ENCODE measurements around the gene NPC1L1. TPM values are rescaled to one million over a fixed set of nuclear protein-coding genes. Genes with fewer than 3 reads are reported as not detected.

Gene NPC1L1
- total RNA-seq, 1 donor from 2014 or later: not detected

GRCh38 chr7:44486693-44487092, 54.4 kb downstream of the NPC1L1 start:
- DNase-seq (no peak), ATAC-seq (peak; percentile 15)
- intact Hi-C loops (cut with micrococcal nuclease): no loop called here

- DNase-seq (no peak), ATAC-seq (no peak)
- intact Hi-C loops (cut with micrococcal nuclease): no loop called here
These were observed 55.1 kb downstream of the NPC1L1 start for GRCh38 chr7:44486001-44486400.

GRCh38 chr7:44484482-44485313, 56.4 kb downstream of the NPC1L1 start:
- DNase-seq (no peak), ATAC-seq (peak; percentile 78)
- intact Hi-C loops (cut with micrococcal nuclease): no loop called here

- no peak for ATAC-seq
- DNase-seq: no peak
- intact Hi-C loops (cut with micrococcal nuclease): no loop called here
These were observed 58.3 kb downstream of the NPC1L1 start for GRCh38 chr7:44482502-44483485.

GRCh38 chr7:44477938-44478337, 63.2 kb downstream of the NPC1L1 start:
- ATAC-seq: no peak
- no peak for DNase-seq
- intact Hi-C loops (cut with micrococcal nuclease): loop anchor here (5.0 kb wide), 1 partner anchor 236 kb away; no protein-coding TSS in a partner anchor

GRCh38 chr7:44477063-44477830, 63.9 kb downstream of the NPC1L1 start:
- ATAC-seq: peak; percentile 88
- peak; percentile 43 for DNase-seq
- intact Hi-C loops (cut with micrococcal nuclease): loop anchor here (5.0 kb wide), 1 partner anchor 235 kb away; no protein-coding TSS in a partner anchor

- ATAC-seq: no peak
- intact Hi-C loops (cut with micrococcal nuclease): loop anchor here (5.0 kb wide), 1 partner anchor 234 kb away; no protein-coding TSS in a partner anchor
- DNase-seq: no peak
These were observed 64.8 kb downstream of the NPC1L1 start for GRCh38 chr7:44476313-44476712.

GRCh38 chr7:44473295-44473694, 67.8 kb downstream of the NPC1L1 start:
- intact Hi-C loops (cut with micrococcal nuclease): no loop called here
- DNase-seq (no peak), ATAC-seq (peak; percentile 23)

GRCh38 chr7:44472843-44473242, 68.3 kb downstream of the NPC1L1 start:
- intact Hi-C loops (cut with micrococcal nuclease): no loop called here
- ATAC-seq: peak; percentile 14
- no peak for DNase-seq

- ATAC-seq: no peak
- intact Hi-C loops (cut with micrococcal nuclease): no loop called here
These were observed 69.3 kb downstream of the NPC1L1 start for GRCh38 chr7:44471850-44472249.

GRCh38 chr7:44471436-44471835, 69.7 kb downstream of the NPC1L1 start:
- DNase-seq (no peak), ATAC-seq (no peak)
- intact Hi-C loops (cut with micrococcal nuclease): no loop called here

More at GRCh38 chr7:44471850-44472249, 69.3 kb downstream of the NPC1L1 start:
- no peak for DNase-seq

GRCh38 chr7:44470628-44471245, 70.4 kb downstream of the NPC1L1 start:
- DNase-seq: no peak
- ATAC-seq: no peak
- intact Hi-C loops (cut with micrococcal nuclease): no loop called here

GRCh38 chr7:44470135-44470479, 71.0 kb downstream of the NPC1L1 start:
- intact Hi-C loops (cut with micrococcal nuclease): no loop called here
- DNase-seq (no peak), ATAC-seq (no peak)

- ATAC-seq (no peak), DNase-seq (no peak)
- intact Hi-C loops (cut with micrococcal nuclease): no loop called here
These were observed 71.5 kb downstream of the NPC1L1 start for GRCh38 chr7:44469461-44470134.

- no peak for ATAC-seq
- intact Hi-C loops (cut with micrococcal nuclease): no loop called here
- no peak for DNase-seq
These were observed 73.9 kb downstream of the NPC1L1 start for GRCh38 chr7:44467217-44467548.

GRCh38 chr7:44466300-44467216, 74.6 kb downstream of the NPC1L1 start:
- DNase-seq: no peak
- intact Hi-C loops (cut with micrococcal nuclease): no loop called here
- ATAC-seq: no peak

GRCh38 chr7:44465490-44465889, 75.6 kb downstream of the NPC1L1 start:
- intact Hi-C loops (cut with micrococcal nuclease): no loop called here
- DNase-seq (no peak), ATAC-seq (peak; percentile 74)
